KOPT-K1 (cell line): Measurements from ENCODE around the gene HOXA6.

ENCODE experiments used
- H3K27ac ChIP-seq: fragments of 200-600 bp; sonication (generic); 2 replicates; pipeline ENCODE4 v1.5.1; 2016; ENCODE audit warnings: antibody characterized with exemption, mild to moderate bottlenecking, low read depth, low read length; ENCODE audit not compliant: poor library complexity, severe bottlenecking
- H3K36me3 ChIP-seq: fragments of 200-600 bp; sonication (generic); 2 replicates; pipeline ENCODE4 v1.5.1; 2017; ENCODE audit warnings: antibody characterized with exemption, mild to moderate bottlenecking, low read length, moderate library complexity; ENCODE audit not compliant: insufficient read depth
- H3K9me3 ChIP-seq: fragments of 200-600 bp; sonication (generic); 2 replicates; pipeline ENCODE4 v1.5.1; 2017; ENCODE audit warnings: antibody characterized with exemption, low read length, mild to moderate bottlenecking; ENCODE audit not compliant: insufficient read depth, poor library complexity, severe bottlenecking

Gene HOXA6

DNA sequence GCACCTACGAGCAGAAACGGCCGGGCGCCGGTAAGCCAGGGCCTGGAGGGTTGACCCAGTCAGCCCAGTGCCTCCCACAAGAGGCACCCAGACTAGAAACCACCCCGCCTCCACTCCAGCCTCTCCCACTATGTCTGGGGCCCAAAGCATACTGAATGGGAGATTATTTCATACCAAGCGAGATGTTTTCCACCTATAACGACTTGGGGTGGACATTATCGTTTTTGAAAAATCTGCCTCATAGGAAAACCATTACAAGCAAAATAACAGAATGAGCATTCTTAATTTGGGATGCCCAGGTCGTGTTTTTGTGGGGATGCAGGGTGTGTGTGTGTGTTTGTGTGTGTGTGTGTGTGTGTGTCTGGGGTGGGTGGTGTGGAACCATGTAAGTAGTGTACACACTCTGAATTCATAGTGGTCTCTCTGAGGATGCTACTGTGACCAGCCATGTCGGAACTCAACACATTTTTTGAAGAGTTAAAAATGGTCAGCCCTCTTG lies 1.6 kb downstream of the HOXA6 start:
- no peak overlapping the region for H3K27ac ChIP-seq
- peaks cover 20% of the 10 kb centered on the region for H3K9me3 ChIP-seq
- no peaks in the 10 kb centered on the region for H3K36me3 ChIP-seq

DNA sequence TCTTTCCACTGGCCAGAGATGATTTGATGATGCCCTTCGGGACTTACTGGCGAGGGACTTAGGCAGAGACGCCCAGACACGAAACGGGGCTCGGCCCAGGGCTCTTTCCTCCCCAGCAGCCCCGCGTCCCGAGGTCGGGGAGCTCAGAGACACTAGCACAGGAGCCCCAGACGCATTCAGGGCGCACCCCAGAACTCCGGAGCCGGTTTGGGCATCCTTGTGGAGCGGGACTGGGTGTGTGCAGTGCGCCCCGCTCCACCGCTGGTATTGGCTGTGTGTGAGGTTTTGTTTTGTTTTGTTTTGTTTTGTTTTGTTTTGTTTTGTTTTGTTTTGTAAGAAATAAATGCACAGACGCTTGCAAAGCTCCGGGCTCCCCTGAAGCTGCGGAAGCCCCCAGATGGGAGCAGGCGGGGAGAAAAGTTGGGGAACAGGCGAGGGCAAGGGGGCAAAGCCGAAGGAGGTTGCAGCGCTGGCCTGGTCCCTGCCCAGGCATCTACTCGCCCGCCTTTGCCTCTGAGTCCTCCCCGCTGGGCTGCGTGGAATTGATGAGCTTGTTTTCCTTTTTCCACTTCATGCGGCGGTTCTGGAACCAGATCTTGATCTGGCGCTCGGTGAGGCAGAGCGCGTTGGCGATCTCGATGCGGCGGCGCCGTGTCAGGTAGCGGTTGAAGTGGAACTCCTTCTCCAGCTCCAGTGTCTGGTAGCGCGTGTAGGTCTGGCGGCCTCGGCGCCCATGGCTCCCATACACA lies 2.2 kb downstream of the HOXA6 start:
- Histone ChIP-seq H3K36me3 (no peaks in the 10 kb centered on the region), H3K9me3 (peaks cover 20% of the 10 kb centered on the region), H3K27ac (no peak overlapping the region)

DNA sequence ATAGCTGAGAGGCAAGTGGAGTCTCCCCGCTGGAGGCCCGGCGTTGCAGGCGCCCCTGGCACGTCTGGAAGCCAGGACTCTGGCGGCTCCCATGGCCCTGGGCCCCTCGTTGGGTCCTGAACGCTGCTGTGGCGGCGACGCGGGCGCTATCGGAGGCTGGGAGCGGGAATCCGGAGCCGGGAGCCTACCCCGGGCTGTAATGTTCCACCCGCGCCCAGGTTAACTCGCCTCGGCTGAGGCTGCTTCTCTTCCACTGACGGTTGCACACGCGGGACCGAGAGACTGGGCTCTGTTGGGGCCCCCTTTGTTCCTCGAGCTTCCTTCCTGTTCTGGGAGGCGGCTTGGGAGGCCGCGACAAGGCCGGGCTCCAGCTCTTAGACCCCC lies 2.8 kb downstream of the HOXA6 start:
- Histone ChIP-seq H3K9me3 (peaks cover 20% of the 10 kb centered on the region), H3K27ac (no peak overlapping the region), H3K36me3 (no peaks in the 10 kb centered on the region)

DNA sequence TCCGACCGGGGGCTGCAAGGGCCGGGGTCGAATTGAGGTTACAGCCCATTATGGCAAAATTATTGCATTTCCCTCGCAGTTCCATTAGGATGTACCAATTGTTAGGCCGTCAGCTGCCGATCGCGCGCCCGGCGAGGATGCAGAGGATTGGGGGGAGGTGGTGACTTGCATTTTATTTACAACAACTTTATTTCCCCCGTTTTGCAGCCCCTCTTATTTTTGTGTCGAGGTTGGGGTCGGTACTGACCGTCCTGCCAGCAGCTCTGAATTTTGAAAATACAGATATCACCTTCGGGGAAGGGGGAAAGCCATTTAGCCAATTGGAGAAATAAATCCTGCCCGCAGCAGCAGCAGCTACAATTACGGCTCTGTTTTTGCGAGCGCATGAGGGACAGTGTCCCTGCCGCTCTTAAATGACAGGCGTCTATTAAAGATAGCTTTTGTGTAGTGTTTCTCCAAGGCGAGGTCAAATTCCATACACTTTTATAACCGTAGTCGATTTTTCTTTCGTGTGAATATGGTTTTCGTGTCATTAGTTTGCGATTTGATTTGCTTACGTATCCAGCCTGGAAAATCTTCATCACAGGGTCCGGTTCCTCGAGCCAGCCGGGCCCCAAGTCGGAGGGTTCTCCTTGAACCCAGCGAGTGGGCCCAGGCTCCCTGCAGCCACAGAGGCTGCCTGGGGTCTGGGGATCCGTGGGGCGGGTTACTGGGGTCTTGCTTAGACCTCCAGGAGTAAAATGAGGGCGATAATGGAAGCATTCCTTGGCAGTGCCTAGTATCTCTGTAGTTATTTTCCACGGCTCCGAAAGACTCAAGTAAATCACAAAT lies 3.4 kb downstream of the HOXA6 start:
- peaks cover 20% of the 10 kb centered on the region for H3K9me3 ChIP-seq
- H3K27ac ChIP-seq: no peak overlapping the region
- H3K36me3 ChIP-seq: no peaks in the 10 kb centered on the region

DNA sequence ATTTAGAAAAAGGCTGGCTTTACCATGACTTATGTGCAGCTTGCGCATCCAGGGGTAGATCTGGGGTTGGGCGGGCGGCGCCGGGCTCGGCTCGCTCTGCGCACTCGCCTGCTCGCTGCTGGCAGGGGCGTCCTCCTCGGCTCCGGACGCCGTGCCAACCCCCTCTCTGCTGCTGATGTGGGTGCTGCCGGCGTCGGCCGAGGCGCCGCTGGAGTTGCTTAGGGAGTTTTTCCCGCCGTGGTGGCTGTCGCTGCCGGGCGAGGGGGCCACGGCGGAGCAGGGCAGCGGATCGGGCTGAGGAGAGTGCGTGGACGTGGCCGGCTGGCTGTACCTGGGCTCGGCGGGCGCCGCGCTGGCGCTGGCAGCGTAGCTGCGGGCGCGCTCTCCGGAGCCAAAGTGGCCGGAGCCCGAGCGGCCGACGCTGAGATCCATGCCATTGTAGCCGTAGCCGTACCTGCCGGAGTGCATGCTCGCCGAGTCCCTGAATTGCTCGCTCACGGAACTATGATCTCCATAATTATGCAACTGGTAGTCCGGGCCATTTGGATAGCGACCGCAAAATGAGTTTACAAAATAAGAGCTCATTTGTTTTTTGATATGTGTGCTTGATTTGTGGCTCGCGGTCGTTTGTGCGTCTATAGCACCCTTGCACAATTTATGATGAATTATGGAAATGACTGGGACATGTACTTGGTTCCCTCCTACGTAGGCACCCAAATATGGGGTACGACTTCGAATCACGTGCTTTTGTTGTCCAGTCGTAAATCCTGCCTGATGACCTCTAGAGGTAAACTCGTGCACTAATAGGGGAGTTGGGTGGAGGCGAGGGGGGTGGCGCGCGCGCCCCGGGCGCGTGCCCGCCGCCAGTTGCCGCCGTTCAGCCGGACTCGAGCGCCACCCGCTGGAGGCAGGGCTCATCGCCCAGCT lies 4.3 kb downstream of the HOXA6 start, which contains the start of gene HOXA5:
TSS of gene HOXA5 (minus strand) at position 659 of the 927 bp plus-strand sequence. CDS start at position 585, 74 bp downstream.
- no peaks in the 10 kb centered on the region for H3K36me3 ChIP-seq
- no peak within 1 kb of the TSS for H3K27ac ChIP-seq
- H3K9me3 ChIP-seq: peaks cover 20% of the 10 kb centered on the region

DNA sequence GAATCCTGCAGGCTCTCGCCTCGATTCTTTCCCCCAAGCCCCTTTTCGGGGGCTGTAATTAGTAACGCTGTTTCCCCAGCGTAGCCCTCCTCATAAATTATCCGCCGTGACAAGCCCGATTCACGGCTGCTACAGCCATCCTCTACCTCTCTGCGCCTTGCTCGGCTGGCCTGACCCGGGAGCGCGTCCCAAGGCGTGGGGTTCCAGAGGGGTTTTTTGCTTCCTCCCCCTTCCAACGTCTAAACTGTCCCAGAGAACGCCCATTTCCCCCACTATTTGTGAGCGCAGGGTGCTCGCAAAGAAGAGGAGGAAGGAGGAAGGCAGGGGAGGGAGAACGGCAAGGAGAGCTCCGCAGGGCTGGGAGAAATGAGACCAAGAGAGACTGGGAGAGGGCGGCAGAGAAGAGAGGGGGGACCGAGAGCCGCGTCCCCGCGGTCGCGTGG lies 5.0 kb downstream of the HOXA6 start:
- Histone ChIP-seq H3K27ac (no peak overlapping the region), H3K36me3 (no peaks in the 10 kb centered on the region), H3K9me3 (peaks cover 20% of the 10 kb centered on the region)

DNA sequence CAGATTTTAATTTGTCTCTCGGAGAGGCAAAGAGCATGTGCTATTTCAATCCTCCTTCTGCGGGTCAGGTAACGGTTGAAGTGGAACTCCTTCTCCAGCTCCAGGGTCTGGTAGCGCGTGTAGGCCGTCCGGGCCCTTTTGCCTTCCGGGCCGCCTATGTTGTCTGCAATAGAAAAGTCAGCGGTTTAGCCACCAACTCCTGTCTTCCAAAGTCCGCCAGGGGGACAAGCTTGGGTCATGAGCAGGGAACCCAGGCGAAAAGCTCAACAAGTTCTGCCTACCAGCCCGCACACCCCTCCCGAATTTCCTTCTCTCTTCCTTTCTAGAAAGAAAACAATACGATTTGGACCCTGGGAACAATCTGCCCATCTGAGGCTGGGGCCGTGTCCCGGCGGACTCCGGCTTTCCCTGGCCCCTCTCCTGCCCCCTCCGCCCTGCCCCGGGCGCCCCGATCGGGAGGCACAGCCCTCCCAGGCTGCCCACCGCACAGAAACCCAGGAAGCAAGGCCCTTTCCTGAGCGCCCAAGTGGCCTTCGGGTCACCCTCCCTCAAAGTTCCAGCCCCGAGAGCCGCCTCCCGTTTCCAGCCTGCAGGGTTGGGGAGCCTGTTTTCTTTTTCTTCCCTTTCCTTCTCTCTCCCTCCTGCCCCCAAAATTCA lies 5.5 kb downstream of the HOXA6 start:
- H3K27ac ChIP-seq: no peak overlapping the region
- peaks cover 20% of the 10 kb centered on the region for H3K9me3 ChIP-seq
- no peaks in the 10 kb centered on the region for H3K36me3 ChIP-seq

DNA sequence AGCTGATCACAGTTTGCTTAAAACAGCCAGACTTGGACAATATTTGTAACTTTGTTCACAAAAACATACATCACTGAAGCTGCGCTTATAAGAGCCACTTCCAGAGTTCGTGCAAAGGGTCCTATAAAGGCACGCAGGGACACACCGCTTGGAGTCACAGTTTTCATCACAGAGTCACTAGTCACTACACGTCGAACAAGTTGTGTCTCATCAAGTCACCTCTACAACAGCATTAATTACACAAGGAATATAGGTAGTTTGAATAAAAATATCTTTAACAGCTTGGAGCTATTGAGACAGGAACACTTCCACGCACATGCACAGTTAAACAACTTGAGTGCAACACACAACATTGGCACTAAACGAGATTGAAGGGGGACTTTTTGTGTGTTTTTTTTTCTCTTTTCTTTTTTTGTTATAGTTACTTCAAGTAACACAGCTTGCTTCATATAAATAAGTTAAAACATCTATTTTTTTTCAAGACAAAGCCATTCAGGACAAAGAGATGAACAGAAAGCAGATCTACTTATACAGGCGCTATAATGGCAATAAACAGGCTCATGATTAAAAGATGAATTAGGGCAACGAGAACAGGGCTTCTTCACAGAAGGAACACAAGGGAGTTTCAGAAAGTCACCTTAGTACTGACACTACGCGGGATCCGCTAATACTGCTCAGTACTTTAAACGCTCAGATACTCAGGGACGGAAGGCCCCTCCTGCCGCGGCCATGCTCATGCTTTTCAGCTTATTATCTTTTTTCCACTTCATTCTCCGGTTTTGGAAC lies 6.2 kb downstream of the HOXA6 start:
- no peaks in the 10 kb centered on the region for H3K36me3 ChIP-seq
- no peak overlapping the region for H3K27ac ChIP-seq
- peaks cover 20% of the 10 kb centered on the region for H3K9me3 ChIP-seq

DNA sequence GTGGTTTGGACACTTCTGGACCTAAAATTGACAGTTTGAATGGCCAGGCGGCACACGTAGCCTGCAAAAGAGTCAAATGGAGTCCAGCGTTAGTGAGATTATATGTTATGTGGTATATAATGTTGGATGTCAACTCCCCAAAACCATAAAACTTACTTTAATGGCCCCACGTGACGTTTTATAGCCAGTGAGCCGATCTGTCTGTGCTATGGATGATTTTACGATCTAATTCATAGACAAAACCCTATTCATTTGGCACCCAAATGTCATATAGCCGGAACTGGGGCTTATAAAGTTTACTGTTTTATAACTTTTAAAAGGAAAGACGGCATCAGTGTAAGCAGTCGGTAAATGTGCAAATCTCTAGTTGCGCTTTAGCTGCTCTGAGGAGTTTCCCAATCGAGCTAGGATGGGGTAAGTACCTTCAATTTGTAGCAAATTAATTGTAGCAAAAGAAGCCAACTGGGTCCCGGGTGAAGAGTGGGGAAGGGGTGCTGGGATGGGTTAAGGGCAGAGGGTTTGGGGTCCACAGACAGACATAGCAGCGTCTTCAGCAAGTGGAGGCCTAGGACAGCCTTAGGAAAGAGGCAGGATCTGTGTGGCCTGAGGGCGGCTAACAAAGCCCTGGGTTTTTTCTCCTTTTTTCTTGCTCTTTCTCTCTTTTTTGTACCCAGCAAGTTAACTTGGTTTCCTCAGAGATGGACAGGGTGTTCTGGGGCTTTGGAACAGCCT lies 7.3 kb downstream of the HOXA6 start:
- Histone ChIP-seq H3K9me3 (peaks cover 20% of the 10 kb centered on the region), H3K36me3 (no peaks in the 10 kb centered on the region), H3K27ac (no peak overlapping the region)

DNA sequence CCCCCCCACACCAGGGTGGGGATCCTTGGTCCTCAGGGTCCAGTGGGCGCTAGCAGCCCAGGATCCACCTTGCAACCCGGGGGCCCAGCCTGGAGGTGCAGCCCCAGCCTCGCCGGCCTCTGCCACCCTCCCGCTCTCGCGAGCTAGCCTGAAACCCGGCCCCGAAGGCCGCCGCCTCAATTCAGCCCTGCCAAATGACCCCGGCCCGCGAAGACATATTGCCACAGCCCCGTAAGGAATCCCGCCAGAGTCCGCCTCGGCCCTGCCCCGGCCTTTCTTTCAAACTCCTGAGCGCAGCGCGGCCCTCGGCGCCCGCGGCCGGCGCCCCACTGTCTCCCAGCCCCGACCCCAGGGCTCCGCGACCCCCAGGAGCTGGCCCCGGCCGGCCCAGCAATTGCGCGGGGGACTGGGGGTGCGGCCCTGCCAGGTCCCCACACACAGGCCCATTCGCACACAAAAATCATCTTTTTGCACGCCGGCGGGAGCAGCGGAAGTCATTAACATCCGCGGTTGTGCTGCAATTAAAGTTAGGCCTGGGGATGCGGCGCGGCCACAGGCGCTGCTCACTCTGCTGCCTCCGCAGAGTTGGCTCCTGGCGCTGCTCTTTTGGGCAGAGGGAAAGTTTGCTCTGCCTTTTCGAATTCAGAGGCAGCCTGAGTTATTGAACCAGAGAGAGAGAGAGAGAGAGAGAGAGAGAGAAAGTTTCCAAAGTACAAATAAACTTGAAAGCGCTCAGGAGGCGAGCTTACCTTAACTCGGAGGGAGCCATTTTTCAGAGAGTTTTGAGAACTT lies 8.0 kb downstream of the HOXA6 start:
- peaks cover 14% of the 10 kb centered on the region for H3K9me3 ChIP-seq
- H3K27ac ChIP-seq: no peak overlapping the region
- no peaks in the 10 kb centered on the region for H3K36me3 ChIP-seq

DNA sequence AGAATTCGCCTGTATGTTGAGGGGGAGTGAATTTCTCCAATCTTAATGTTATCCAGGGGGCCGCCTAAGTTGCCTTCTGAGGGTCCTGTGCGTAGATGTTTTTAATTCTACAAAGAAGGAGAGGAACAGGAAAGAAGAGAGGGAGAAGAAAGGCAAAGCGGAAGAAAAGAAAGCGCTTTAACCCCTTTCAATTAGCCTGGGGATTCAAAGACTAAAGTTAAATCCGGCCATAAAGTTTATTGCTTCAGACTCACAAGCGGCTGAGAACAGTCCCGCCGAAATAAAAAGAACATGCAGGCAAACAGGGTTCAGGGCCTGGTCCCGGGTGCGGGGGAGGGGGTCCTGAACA lies 8.6 kb downstream of the HOXA6 start:
- Histone ChIP-seq H3K36me3 (no peaks in the 10 kb centered on the region), H3K27ac (no peak overlapping the region), H3K9me3 (peaks cover 8% of the 10 kb centered on the region)

DNA sequence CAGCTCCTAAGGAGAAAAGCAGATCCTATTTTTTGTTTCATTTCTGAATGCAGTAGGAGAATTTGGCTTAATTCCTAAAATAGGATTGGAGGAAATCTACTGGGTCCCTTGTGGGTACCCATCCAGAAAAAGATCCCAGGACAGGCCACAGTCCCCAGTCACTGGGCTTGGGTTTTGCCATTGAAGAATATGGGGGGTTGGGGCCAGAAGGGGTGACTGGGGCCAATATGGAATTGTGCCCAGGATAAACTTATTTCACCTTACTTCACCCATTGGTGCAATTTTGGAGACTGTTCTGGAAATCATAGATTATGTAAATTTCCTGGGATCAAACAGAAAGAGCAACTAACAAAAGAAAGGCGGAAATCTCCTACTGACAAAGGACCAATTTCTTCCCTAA lies 9.1 kb downstream of the HOXA6 start:
- Histone ChIP-seq H3K27ac (no peak overlapping the region), H3K9me3 (peaks cover 3% of the 10 kb centered on the region), H3K36me3 (no peaks in the 10 kb centered on the region)
